Measurements from ENCODE around the gene SKAP2. TPM values are rescaled to one million over a fixed set of nuclear protein-coding genes. Genes with fewer than 3 reads are reported as not detected.

The SKAP2 gene
- total RNA-seq, 1 experiment from 2014 or later, result 30.7 TPM

DNA sequence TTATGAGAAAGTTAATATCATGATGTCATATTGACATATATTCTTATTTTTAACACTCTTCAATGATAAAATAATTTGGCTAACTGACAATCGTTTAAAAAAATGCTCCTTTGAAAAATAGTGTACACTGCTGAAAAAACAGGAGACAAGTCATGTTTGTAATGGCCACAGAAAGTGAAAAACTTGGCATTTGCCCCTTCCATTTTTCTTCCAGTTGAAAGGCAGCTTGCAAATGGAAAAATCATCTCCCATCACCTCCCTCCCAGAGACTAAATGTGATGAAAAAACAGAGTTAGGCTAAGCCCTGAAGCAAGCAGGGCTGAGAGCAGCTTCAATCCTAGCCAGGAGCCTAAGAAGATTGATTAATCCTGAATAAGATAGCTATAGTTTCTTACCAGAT is 160.4 kb downstream of the SKAP2 start:
- ChIA-PET RAD21 (ENCODE audit: low non-redundant PET in 1 of 2, low total read pairs in 2 of 2, uncharacterized antibody in 2 of 2, unreplicated experiment in 2 of 2) (no interaction called here), CTCF (no interaction called here), POLR2A (no interaction called here)
- intact Hi-C loops (cut with micrococcal nuclease), result no loop called here
- Histone ChIP-seq H3K4me3 (replicated peaks in 1 of 2; ENCODE audit: low read depth in 1 of 2, low read length in 2 of 2) (no peak overlapping the region), H2AFZ (ENCODE audit: low read depth, low read length, poor library complexity, severe bottlenecking) (no peak overlapping the region), H3K9me2 (ENCODE audit: insufficient read depth) (no peaks in the 10 kb centered on the region), H3K4me1 (ENCODE audit: control insufficient read depth in 1 of 2, insufficient read depth in 2 of 2, low read length in 2 of 2) (no peaks in the 10 kb centered on the region), H3K4me2 (ENCODE audit: low read length) (no peak overlapping the region), H3K9ac (ENCODE audit: low read length) (no peak overlapping the region), H3K9me3 (ENCODE audit: control insufficient read depth in 1 of 2, insufficient read depth in 1 of 2, low read depth in 1 of 2, low read length in 2 of 2) (no peaks in the 10 kb centered on the region), H3K27ac (ENCODE audit: low read depth, low read length) (no peak overlapping the region), H3K36me3 (ENCODE audit: control insufficient read depth in 1 of 2, insufficient read depth in 2 of 2, low read length in 2 of 2) (no peaks in the 10 kb centered on the region), H4K20me1 (ENCODE audit: insufficient read depth) (no peaks in the 10 kb centered on the region), H3K79me2 (ENCODE audit: insufficient read depth, low read length) (no peaks in the 10 kb centered on the region), H3K27me3 (ENCODE audit: insufficient read depth, low read length) (no peaks in the 10 kb centered on the region)
- DNase-seq (ENCODE audit: low read depth, low spot score) (no peak), ATAC-seq (no peak)
- no TSS peak for BruUV-seq (replicated peaks)
- TF ChIP-seq CBX3 (IDR thresholded peaks at IDR 0.05; ENCODE audit: low read depth), result no peak
- TF ChIP-seq SP1 (IDR thresholded peaks at IDR 0.05; ENCODE audit: low read depth), result no peak
- TF ChIP-seq, protein P1, sequence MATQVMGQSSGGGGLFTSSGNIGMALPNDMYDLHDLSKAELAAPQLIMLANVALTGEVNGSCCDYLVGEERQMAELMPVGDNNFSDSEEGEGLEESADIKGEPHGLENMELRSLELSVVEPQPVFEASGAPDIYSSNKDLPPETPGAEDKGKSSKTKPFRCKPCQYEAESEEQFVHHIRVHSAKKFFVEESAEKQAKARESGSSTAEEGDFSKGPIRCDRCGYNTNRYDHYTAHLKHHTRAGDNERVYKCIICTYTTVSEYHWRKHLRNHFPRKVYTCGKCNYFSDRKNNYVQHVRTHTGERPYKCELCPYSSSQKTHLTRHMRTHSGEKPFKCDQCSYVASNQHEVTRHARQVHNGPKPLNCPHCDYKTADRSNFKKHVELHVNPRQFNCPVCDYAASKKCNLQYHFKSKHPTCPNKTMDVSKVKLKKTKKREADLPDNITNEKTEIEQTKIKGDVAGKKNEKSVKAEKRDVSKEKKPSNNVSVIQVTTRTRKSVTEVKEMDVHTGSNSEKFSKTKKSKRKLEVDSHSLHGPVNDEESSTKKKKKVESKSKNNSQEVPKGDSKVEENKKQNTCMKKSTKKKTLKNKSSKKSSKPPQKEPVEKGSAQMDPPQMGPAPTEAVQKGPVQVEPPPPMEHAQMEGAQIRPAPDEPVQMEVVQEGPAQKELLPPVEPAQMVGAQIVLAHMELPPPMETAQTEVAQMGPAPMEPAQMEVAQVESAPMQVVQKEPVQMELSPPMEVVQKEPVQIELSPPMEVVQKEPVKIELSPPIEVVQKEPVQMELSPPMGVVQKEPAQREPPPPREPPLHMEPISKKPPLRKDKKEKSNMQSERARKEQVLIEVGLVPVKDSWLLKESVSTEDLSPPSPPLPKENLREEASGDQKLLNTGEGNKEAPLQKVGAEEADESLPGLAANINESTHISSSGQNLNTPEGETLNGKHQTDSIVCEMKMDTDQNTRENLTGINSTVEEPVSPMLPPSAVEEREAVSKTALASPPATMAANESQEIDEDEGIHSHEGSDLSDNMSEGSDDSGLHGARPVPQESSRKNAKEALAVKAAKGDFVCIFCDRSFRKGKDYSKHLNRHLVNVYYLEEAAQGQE (IDR thresholded peaks at IDR 0.05; ENCODE audit: low read depth), result no peak
- TF ChIP-seq ELF1 (IDR thresholded peaks at IDR 0.05; ENCODE audit: borderline replicate concordance, low read depth), result no peak
- TF ChIP-seq EZH2phosphoT487 (IDR thresholded peaks at IDR 0.05; ENCODE audit: borderline replicate concordance), result no peak
- TF ChIP-seq TCF7L2 (IDR thresholded peaks at IDR 0.05; ENCODE audit: borderline replicate concordance, extremely low read depth, insufficient read depth, insufficient read length), result no peak
- TF ChIP-seq, protein P2, sequence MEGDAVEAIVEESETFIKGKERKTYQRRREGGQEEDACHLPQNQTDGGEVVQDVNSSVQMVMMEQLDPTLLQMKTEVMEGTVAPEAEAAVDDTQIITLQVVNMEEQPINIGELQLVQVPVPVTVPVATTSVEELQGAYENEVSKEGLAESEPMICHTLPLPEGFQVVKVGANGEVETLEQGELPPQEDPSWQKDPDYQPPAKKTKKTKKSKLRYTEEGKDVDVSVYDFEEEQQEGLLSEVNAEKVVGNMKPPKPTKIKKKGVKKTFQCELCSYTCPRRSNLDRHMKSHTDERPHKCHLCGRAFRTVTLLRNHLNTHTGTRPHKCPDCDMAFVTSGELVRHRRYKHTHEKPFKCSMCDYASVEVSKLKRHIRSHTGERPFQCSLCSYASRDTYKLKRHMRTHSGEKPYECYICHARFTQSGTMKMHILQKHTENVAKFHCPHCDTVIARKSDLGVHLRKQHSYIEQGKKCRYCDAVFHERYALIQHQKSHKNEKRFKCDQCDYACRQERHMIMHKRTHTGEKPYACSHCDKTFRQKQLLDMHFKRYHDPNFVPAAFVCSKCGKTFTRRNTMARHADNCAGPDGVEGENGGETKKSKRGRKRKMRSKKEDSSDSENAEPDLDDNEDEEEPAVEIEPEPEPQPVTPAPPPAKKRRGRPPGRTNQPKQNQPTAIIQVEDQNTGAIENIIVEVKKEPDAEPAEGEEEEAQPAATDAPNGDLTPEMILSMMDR (IDR thresholded peaks at IDR 0.05 in 2 of 3, conservative IDR thresholded peaks at IDR 0.05 in 1 of 3; ENCODE audit: borderline replicate concordance in 1 of 3, insufficient read depth in 1 of 3, low read depth in 2 of 3, low read length in 2 of 3), result no peak
- TF ChIP-seq ZFX (IDR thresholded peaks at IDR 0.05), result no peak
- TF ChIP-seq EGR1 (IDR thresholded peaks at IDR 0.05; ENCODE audit: low read depth), result no peak
- TF ChIP-seq, protein P3, sequence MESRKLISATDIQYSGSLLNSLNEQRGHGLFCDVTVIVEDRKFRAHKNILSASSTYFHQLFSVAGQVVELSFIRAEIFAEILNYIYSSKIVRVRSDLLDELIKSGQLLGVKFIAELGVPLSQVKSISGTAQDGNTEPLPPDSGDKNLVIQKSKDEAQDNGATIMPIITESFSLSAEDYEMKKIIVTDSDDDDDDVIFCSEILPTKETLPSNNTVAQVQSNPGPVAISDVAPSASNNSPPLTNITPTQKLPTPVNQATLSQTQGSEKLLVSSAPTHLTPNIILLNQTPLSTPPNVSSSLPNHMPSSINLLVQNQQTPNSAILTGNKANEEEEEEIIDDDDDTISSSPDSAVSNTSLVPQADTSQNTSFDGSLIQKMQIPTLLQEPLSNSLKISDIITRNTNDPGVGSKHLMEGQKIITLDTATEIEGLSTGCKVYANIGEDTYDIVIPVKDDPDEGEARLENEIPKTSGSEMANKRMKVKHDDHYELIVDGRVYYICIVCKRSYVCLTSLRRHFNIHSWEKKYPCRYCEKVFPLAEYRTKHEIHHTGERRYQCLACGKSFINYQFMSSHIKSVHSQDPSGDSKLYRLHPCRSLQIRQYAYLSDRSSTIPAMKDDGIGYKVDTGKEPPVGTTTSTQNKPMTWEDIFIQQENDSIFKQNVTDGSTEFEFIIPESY (IDR thresholded peaks at IDR 0.05; ENCODE audit: extremely low read depth, insufficient replicate concordance, low read length), result no peak
- TF ChIP-seq EZH2 (IDR thresholded peaks at IDR 0.05), result no peak
